Kidney (tissue), 14 donors: ENCODE results near the gene CLASRP. TPM values are rescaled to one million over a fixed set of nuclear protein-coding genes. Genes with fewer than 3 reads are reported as not detected.
A peak's percentile ranks its signal among the peaks of the same experiment; 100 is the strongest.

ENCODE experiments used
- DNase-seq, 5 donors: peaks; one replicate each; pipeline ENCODE4 v3.0.0-alpha.2; 2013 to 2020
- FAIRE-seq: peaks from 2 replicates; lab custom pipeline; 2012; peaks lifted over from hg19 to GRCh38; lab: Jason Lieb, UNC
- H3K27ac ChIP-seq, 2 donors: one replicate each; pipeline ENCODE4 v1.7.0; 2013; ENCODE audit warnings: low read depth in 2 of 2, low read length in 2 of 2, inconsistent platforms in 1 of 2
- H3K27me3 ChIP-seq: one replicate; pipeline ENCODE4 v1.7.1; 2013; ENCODE audit warnings: low read length, inconsistent platforms; ENCODE audit not compliant: control insufficient read depth, insufficient read depth
- H3K36me3 ChIP-seq, 3 donors: one replicate each; pipeline versions ENCODE4 v1.7.0 to v1.7.1; 2013; ENCODE audit warnings: low read length in 3 of 3, control low read depth in 1 of 3, inconsistent platforms in 1 of 3; ENCODE audit not compliant: insufficient read depth in 3 of 3, control insufficient read depth in 2 of 3
- H3K4me1 ChIP-seq, 3 donors: one replicate each; pipeline versions ENCODE4 v1.7.0 to v1.7.1; 2013; ENCODE audit warnings: low read length in 3 of 3, inconsistent platforms in 1 of 3, low read depth in 1 of 3; ENCODE audit not compliant: control insufficient read depth in 2 of 3, insufficient read depth in 2 of 3
- H3K4me3 ChIP-seq, 3 donors: one replicate each; pipeline versions ENCODE4 v1.7.0 to v1.8.1; 2013; ENCODE audit warnings: low read length in 3 of 3, control low read depth in 1 of 3, inconsistent platforms in 1 of 3
- H3K9ac ChIP-seq, 3 donors: one replicate each; pipeline versions ENCODE4 v1.7.0 to v1.7.1; 2013; ENCODE audit warnings: low read length in 3 of 3, control low read depth in 1 of 3, inconsistent platforms in 1 of 3
- H3K9me3 ChIP-seq, 3 donors: one replicate each; pipeline versions ENCODE4 v1.7.0 to v1.7.1; 2013; ENCODE audit warnings: low read length in 3 of 3, control low read depth in 1 of 3, inconsistent platforms in 1 of 3; ENCODE audit not compliant: control insufficient read depth in 2 of 3, insufficient read depth in 1 of 3
- CTCF ChIP-seq: IDR thresholded peaks from 3 replicates; pipeline ENCODE4 v1.5.1; 2012; ENCODE audit warnings: mild to moderate bottlenecking, moderate library complexity, borderline replicate concordance; ENCODE audit not compliant: insufficient read depth; ENCODE audit errors: extremely low read depth
- intact Hi-C: fragments of 100-400 bp; cut with DNase I; formaldehyde crosslinking; loops from one replicate; pipeline ENCODE4 v1.11.1; 2022
- polyA plus RNA-seq: library from polyadenylated mRNA; stranded (reverse); fragments of 350-450 nt; fragmentation: Illumina TruSeq; extraction: RNeasy Lipid Tissue Mini Kit (QIAGEN cat#74804); gene quantifications from one replicate; pipeline ENCODE4 v1.2.3, GENCODE V29; 2014; ENCODE audit warnings: low read depth, low replicate concordance; ENCODE audit not compliant: insufficient read depth
- total RNA-seq: library from RNA; stranded (reverse); fragmentation: NEBNext Ultra II Directional; extraction: Animal tissue kit (Norgen Biotek cat#: 25700); gene quantifications from one replicate; pipeline ENCODE4 v1.2.1, GENCODE V29; 2021
- donor health status: control.
- donor health status: control.
- donor health status: control.
- donor health status: control.
- donor health status: control.
- donor health status: DM: yes; HTN: yes; CAD: no.
- donor health status: Normal renal cell carcinoma (clear cell type).

Gene CLASRP
- total and polyA plus RNA-seq, 2 donors from 2014 or later = 38.0 to 83.6 TPM

GRCh38 chr19:45009625-45010255, 29.1 kb upstream of the CLASRP start:
- no peaks in the 10 kb centered on the region for H3K36me3 ChIP-seq
- no peak for DNase-seq
- intact Hi-C loops = no loop called here
- H3K4me3 ChIP-seq = no peak overlapping the region
- no peaks in the 10 kb centered on the region for H3K27me3 ChIP-seq
- no peaks in the 10 kb centered on the region for H3K4me1 ChIP-seq
- no peak for TF ChIP-seq CTCF
- H3K9me3 ChIP-seq = no peaks in the 10 kb centered on the region
- no peak overlapping the region for H3K9ac ChIP-seq
- no peak overlapping the region for H3K27ac ChIP-seq
- no peak for FAIRE-seq

- H3K36me3 ChIP-seq = peaks cover 0 to 1% (median 0%) of the 10 kb centered on the region in 3 donors
- no peak for TF ChIP-seq CTCF
- no peaks in the 10 kb centered on the region for H3K4me1 ChIP-seq
- no peak for FAIRE-seq
- no peak for DNase-seq
- no peak overlapping the region for H3K27ac ChIP-seq
- H3K9ac ChIP-seq = no peak overlapping the region
- H3K4me3 ChIP-seq = no peak overlapping the region
- H3K9me3 ChIP-seq = no peaks in the 10 kb centered on the region
- intact Hi-C loops = no loop called here
- H3K27me3 ChIP-seq = no peaks in the 10 kb centered on the region
Measured at GRCh38 chr19:45010306-45010705, 28.5 kb upstream of the CLASRP start.

GRCh38 chr19:45011959-45012358, 26.9 kb upstream of the CLASRP start:
- Histone ChIP-seq H3K36me3 (peaks cover 0 to 2% (median 0%) of the 10 kb centered on the region in 3 donors), H3K4me1 (no peaks in the 10 kb centered on the region), H3K27ac (no peak overlapping the region), H3K27me3 (no peaks in the 10 kb centered on the region), H3K9ac (no peak overlapping the region), H3K9me3 (no peaks in the 10 kb centered on the region), H3K4me3 (no peak overlapping the region)
- intact Hi-C loops = no loop called here
- TF ChIP-seq CTCF = no peak
- no peak for FAIRE-seq
- DNase-seq = peak in 1 of 5 donors; percentile 70
